Measurements from ENCODE around the gene TOE1.
A peak's percentile ranks its signal among the peaks of the same experiment; 100 is the strongest.
"Not testable (repeated sequence)": the region's sequence is repeated elsewhere in the genome, so short reads cannot be mapped to it uniquely, and the experiment has no call there.

The TOE1 gene

DNA sequence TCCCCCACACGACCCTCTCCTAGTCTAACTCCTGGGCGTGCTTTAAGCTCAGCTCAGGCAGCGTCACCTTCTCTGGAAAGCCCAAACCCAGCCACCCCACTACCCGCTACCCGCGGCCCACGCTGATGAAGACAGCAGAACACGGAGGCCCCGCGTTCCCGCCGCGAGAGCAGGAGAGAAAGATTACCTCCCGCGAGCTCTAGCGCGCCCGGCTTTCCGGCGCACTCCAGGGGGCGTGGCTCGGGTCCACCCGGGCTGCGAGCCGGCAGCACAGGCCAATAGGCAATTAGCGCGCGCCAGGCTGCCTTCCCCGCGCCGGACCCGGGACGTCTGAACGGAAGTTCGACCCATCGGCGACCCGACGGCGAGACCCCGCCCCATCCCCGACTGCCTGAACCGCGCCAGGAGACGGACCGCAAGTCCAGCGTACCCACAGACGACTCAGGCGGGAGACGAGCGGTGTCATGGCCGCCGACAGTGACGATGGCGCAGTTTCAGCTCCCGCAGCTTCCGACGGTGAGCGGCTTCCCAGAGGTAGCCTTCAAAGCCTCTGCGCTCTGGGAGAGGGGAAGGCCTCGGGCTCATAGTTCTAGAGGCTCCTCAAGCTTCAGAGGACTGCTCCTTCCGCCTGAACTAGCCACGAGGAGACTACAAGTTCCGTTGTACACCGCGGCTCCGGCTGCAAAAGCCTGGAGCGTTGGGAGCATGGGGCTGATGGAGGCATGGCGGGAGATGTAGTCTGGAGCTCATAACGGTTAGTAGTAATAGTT lies at the start of gene TOE1, which contains the start of gene MUTYH:
TSS of gene TOE1 (plus strand) at position 382 of the 770 bp plus-strand sequence. CDS start at position 465, 83 bp downstream.
TSS of gene MUTYH (minus strand) at position 652 of the 770 bp plus-strand sequence. CDS start 5,935 bp downstream, outside the sequence.
- peak; percentile 80 to 89 (median 87) for DNase-seq

DNA sequence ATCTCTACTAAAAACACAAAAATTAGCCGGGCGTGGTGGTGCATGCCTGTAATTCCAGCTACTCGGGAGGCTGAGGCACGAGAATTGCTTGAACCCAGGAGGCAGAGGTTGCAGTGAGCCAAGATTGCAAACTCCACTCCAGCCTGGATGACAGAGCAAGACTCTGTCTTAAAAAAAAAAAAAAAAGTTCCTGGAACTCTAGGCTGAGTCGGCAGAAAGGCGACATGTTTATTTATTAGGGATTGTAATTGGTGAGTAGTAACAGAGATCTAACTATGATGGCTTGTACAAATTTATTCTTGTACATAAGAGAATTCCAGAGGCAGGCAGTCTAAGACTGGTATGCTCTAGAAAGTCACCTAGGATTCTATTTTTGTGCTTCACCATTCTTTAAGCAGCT lies 49.0 kb upstream of the TOE1 start:
- DNase-seq, result not testable (repeated sequence)

DNA sequence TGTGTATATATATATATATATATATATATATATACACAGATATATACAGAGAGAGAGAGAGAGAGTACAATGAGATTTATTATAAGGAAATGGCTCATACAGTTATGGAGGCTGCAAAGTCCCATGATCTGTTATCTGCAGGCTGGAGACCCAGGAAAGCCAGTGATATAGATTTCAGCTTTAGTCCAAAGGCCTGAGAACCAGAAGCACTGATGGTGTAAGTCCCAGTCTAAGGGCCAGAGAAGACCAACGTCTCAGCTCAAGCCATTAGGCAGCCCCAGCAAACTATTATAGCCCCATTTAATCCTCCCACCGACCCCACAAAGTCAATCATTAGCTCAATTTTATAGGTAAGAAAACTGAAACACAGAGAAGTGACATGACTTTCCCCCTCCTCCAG lies 48.3 kb upstream of the TOE1 start:
- no peak for DNase-seq

DNA sequence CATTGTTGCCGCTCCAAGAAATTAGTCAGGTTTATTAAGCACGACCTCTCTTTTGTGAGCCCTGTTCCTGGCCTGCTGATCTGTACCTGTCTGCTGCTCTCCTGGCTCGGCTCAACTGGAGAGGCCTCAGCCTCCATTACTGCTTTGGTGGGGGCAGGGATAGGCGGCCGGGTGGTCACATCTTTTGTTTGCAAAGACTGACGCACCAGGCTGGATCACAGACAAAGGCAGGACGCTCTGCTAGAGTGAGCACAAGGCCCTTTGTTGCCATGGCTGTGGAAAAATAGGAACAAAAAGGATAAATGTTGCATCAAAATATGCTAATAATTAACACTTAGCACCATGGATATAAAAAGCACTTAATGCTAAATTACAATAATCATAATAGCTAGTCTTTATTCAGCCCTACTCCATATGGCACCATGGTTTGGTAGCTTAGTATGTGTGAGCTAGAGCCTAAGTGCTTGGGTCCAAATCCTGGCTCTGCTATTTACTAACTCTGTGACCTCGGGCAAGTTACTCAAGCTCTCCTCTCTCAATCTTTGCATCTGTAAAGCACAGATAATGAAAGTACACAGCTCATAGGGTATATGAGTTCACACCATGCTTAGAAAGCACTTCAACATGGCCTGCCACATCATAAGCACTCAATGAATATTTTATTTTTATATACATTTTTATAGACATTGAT lies 42.2 kb upstream of the TOE1 start:
- no peak for DNase-seq

DNA sequence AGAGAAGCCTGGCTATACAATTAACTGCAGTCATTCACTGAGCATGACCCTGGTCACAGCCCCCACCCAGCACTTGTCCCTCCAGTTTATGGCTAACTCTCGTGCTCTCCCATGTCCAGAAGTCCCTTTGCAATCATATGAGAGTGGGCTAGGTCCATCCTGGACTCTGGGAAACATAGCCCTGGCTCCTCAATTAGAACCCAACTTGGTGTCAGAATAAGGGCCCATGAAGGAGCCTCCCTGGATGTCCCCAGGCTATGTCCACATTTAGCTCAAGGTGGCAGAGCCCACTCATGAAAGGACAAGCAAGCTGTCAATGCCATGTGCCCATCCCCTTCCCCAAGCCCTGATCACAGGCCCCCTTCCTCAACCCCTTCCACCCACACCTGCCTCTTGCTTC lies 40.7 kb upstream of the TOE1 start:
- DNase-seq, result no peak

GRCh38 chr1:45299981-45300668 lies 39.8 kb upstream of the TOE1 start:
- DNase-seq, result peak in 1 of 4 experiments; percentile 7

DNA sequence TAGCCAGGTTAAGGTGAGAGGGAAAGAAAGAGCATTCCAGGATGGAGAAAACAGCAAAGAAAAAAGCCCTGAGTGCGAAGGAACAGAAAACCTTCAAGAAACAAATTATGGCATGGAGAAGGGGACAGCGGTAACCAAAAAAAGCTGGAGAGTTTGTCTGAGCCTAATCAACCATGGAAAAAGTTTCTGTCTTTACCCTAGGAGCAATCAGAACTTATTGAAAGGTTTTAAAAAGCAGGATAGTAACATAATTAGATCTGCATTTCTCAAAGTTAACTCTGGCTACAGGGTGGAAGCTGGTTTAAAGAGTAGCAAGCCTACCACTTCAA lies 39.3 kb upstream of the TOE1 start:
- no peak for DNase-seq

DNA sequence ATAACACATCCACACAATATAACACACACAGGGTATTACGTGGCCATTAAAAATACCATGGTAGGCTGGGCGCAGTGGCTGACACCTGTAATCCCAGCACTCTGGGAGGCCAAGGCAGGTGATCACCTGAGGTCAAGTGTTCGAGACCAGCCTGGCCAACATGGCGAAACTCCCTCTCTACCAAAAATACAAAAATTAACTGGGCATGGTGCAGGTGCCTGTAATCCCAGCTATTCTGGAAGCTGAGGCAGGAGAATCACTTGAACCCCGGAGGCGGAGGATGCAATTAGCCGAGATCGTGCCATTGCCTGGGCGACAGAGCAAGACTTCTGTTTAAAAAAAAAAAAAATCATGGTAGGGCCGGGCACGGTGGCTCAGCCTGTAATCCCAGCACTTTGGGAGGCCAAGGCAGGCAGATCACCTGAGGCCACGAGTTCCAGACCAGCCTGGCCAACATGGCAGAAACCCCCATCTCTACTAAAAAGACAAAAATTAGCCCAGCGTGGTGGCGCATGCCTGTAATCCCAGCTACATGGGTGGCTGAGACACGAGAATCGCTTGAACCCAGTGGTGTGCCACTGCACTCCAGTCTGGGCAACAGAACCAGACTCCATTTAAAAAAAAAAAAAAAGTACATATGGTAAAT lies 37.3 kb upstream of the TOE1 start:
- no peak for DNase-seq

DNA sequence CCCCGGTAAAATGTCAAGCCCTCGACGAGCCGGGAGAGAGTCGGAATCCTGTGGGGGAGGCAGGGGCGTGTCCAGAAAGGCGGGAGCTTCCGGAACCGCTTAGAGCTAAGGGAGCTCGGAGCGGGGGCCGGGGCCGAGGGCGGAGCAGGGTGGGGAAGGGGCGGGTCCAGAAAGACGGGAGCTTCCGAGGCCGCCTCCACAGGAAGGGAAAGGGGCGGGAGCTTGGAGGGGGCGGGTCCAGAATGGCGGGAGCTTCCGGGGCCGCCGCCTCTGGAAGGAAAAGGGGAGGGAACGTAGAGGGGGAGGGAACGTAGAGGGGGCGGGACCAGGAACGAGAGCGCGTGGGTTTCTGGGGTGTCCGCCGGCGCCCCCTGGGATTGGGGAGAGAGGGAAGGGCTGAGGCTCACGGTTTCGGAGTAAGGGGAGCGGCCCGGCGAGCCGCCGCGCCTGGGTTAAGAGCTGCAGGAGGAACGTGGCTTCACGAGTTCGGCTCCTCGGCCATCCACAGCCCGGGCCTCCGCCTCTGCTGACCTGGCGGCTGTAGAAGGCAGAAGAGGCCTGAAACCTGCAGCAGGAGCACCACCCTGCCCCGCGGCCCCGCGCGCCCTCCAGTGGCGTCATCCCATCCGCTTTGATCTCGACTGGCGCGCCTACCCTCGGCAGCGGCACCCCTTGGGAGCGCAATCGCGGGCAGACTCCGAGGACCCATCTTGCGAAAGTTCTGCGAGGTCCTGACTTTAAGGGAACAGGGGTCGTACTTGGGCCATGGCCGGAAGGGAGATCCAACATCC lies 36.3 kb upstream of the TOE1 start:
- peak; percentile 90 to 98 (median 94) for DNase-seq

DNA sequence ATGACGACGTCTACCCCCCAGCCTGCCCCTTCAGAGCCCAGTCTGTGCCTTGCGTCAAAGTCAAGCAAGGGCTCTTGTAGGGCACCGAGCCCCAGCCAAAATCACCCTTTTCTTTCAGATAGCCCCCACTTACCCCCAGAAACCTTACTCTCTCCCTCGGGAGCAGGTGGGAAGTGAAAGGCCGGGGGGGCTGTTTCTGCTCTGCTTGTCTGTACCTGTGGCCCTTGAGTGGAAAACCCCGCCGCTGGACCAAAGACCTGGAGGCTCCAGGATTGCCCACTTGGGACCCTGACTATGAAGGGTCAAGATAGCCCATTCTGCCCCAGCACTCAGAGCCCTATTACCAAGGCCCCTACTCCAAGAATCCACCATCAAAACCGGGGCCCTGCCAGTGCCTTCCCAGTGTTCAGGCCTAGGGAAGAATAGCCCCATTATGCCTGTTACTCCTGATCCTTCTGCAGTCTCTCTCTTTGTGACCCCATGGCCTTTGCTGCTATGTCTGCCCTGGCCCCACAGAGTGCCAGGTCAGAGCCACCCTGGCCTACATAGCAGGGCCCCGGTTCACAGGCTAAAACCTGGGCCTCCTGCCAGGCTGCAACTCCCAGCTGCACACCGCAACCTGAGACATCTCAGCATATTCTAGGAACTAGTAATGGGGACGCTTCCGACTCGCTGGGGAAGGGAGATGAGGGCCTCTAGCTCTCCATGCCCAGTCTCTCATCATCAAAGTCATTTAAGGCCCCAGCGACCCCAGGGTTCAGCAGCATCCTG lies 35.5 kb upstream of the TOE1 start:
- DNase-seq, result no peak

GRCh38 chr1:45305231-45305630 lies 34.7 kb upstream of the TOE1 start:
- no peak for DNase-seq

DNA sequence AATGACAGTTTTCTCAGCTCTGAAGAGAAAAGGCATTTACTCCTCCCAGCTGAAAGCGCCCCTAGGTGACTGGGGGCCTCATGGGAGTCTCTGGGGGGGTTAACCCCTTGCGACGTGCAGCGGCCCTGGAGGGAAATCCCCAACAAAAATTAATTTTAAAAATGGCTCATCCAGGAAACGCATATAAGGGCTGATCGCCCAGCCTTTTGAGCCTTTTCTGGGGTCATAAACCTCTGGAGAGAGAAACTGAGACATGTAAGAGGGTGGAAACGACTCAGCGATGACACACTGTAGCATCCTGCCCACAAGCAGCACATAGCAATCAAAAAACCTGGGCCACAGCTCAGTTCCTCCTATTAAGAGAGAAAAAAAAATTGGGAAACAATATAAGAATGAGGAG lies 33.7 kb upstream of the TOE1 start:
- no peak for DNase-seq

GRCh38 chr1:45306905-45307304 lies 33.1 kb upstream of the TOE1 start:
- no peak for DNase-seq

DNA sequence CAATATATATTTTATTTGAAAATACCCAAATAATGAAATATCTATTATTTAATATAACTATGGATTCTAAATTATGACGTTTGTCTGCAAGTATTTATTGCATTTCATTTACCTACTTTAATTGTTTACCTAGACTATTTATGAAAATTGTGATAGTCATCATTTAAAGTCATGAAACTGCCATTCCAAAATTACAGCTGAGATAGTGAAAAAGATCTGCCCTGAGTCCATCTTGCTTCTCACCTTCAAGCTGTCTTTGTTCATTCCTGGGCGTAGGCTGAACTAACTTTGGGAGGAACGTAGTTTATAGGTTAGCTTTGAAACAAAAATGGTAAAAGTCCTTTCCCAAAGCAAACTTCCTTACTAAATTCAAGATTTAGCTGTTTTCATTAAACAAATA lies 25.7 kb upstream of the TOE1 start:
- DNase-seq, result no peak

- no peak for DNase-seq
Measured at GRCh38 chr1:45317166-45317565, 22.8 kb upstream of the TOE1 start.

- DNase-seq, result no peak
Measured at GRCh38 chr1:45319761-45320160, 20.2 kb upstream of the TOE1 start.

DNA sequence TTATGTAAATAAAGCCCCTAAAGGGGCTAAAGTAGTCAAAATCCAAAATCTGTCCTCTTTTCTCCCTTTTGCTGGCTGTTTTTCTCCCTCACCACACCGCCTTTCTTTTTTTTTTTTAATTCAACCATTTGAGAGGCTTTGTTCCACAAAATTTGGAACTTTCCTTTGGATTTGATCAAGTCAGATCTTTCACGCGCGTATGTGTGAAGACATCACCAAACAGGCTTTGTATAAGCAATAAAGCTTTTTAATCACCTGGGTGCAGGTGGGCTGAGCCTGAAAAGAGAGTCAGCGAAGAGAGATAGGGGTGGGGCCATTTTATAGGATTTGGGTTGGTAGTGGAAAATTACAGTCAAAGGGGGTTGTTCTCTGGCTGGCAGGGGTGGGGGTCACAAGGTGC lies 18.5 kb upstream of the TOE1 start:
- no peak for DNase-seq

GRCh38 chr1:45322486-45323040 lies 17.4 kb upstream of the TOE1 start:
- no peak for DNase-seq

GRCh38 chr1:45325851-45326506 lies 14.0 kb upstream of the TOE1 start:
- DNase-seq, result no peak
